GM12873 (cell line): ENCODE data around the gene ANTKMT.

ENCODE experiments used
- CTCF ChIP-seq: IDR thresholded peaks from 2 replicates; pipeline ENCODE4 v1.5.1; 2012; ENCODE audit warnings: low read depth, mild to moderate bottlenecking, moderate library complexity, low read length, control low read depth; ENCODE audit not compliant: insufficient read depth; ENCODE audit errors: missing control alignments

ANTKMT gene

GRCh38 chr16:769184-769784, 48.3 kb downstream of the ANTKMT start:
- TF ChIP-seq CTCF, result no peak

GRCh38 chr16:769934-770333, 49.0 kb downstream of the ANTKMT start:
- TF ChIP-seq CTCF, result no peak

GRCh38 chr16:770411-770810, 49.5 kb downstream of the ANTKMT start:
- TF ChIP-seq CTCF, result no peak
